GM23248 (cell line): ENCODE measurements around the gene UFSP1. TPM values are rescaled to one million over a fixed set of nuclear protein-coding genes. Genes with fewer than 3 reads are reported as not detected.

Experiments used
- DNase-seq: peaks from one replicate; pipeline ENCODE4 v3.0.0-alpha.2; 2015
- H2AFZ ChIP-seq: fragments of 200-600 bp; sonication (generic); 2 replicates; pipeline ENCODE4 v1.6.1; 2016; ENCODE audit warnings: antibody characterized with exemption
- H3F3A ChIP-seq: fragments of 200-600 bp; sonication (generic); 2 replicates; pipeline ENCODE4 v1.6.1; 2016; ENCODE audit warnings: mild to moderate bottlenecking, antibody characterized with exemption, mixed run types; ENCODE audit not compliant: insufficient read depth
- H3K27ac ChIP-seq: fragments of 200-600 bp; sonication (generic); 2 replicates; pipeline ENCODE4 v1.5.1; 2016; ENCODE audit warnings: mild to moderate bottlenecking
- H3K27me3 ChIP-seq: fragments of 200-600 bp; sonication (generic); replicated peaks from 2 replicates; pipeline ENCODE4 v1.6.1; 2016; ENCODE audit warnings: mild to moderate bottlenecking; ENCODE audit not compliant: insufficient read depth
- H3K36me3 ChIP-seq: fragments of 200-600 bp; sonication (generic); 2 replicates; pipeline ENCODE4 v1.6.1; 2016; ENCODE audit warnings: low read depth, mild to moderate bottlenecking
- H3K4me1 ChIP-seq: fragments of 200-600 bp; sonication (generic); 2 replicates; pipeline ENCODE4 v1.6.1; 2016; ENCODE audit warnings: mild to moderate bottlenecking; ENCODE audit not compliant: insufficient read depth
- H3K4me2 ChIP-seq: fragments of 200-600 bp; sonication (generic); one replicate; pipeline ENCODE4 v1.6.1; 2016; ENCODE audit warnings: mild to moderate bottlenecking; ENCODE audit not compliant: unreplicated experiment
- H3K4me3 ChIP-seq: fragments of 200-600 bp; sonication (generic); 2 replicates; pipeline ENCODE4 v1.5.1; 2016; ENCODE audit warnings: mild to moderate bottlenecking
- H3K79me2 ChIP-seq: fragments of 200-600 bp; sonication (generic); 2 replicates; pipeline ENCODE4 v1.6.1; 2016; ENCODE audit warnings: mild to moderate bottlenecking; ENCODE audit not compliant: insufficient read depth
- H3K9ac ChIP-seq: fragments of 200-600 bp; sonication (generic); 2 replicates; pipeline ENCODE4 v1.6.1; 2016; ENCODE audit warnings: mild to moderate bottlenecking
- H3K9me2 ChIP-seq: fragments of 200-600 bp; sonication (generic); 2 replicates; pipeline ENCODE4 v1.6.1; 2016; ENCODE audit warnings: mixed run types, mild to moderate bottlenecking, moderate library complexity; ENCODE audit not compliant: insufficient read depth
- H3K9me3 ChIP-seq: fragments of 200-600 bp; sonication (generic); one replicate; pipeline ENCODE4 v1.6.1; 2017; ENCODE audit warnings: low read depth
- H4K20me1 ChIP-seq: fragments of 200-600 bp; sonication (generic); 2 replicates; pipeline ENCODE4 v1.6.0; 2016; ENCODE audit not compliant: insufficient read depth
- EZH2 ChIP-seq: fragments of 200-600 bp; sonication (generic); IDR thresholded peaks from 2 replicates; pipeline ENCODE4 v1.6.1; 2018; ENCODE audit warnings: antibody characterized with exemption, mild to moderate bottlenecking; ENCODE audit not compliant: insufficient read depth, poor library complexity, severe bottlenecking
- EZH2phosphoT487 ChIP-seq: fragments of 200-600 bp; sonication (generic); IDR thresholded peaks from 2 replicates; pipeline ENCODE4 v1.6.1; 2018; ENCODE audit warnings: antibody characterized with exemption, moderate library complexity, mild to moderate bottlenecking, low read depth; ENCODE audit not compliant: insufficient read depth
- WGBS, 2 experiments: methylation state at CpG; one replicate each; pipeline ENCODE4 v1.1.6; 2015 to 2017; ENCODE audit warnings: low lambda C conversion rate in 2 of 2, low coverage in 1 of 2; ENCODE audit errors: missing lambda C conversion rate in 2 of 2; 5-methylcytosine and 5-hydroxymethylcytosine counted together
- in situ Hi-C: fragments of 300-500 bp; cut with MboI; formaldehyde crosslinking; loops from 2 replicates; pipeline ENCODE4 v1.15.0; 2020
- microRNA-seq: library from miRNA; unstranded; fragments of <30 nt; microRNA quantifications from one replicate; pipeline ENCODE4, GENCODE V29; 2016; ENCODE audit warnings: borderline number of aligned reads
- polyA plus RNA-seq: library from polyadenylated mRNA; unstranded; fragments of >200 nt; fragmentation: Nextera tagmentation; extraction: Ambion mirVana; gene quantifications from 2 replicates; pipeline ENCODE4 v1.2.1, GENCODE V29; 2016
- small RNA-seq: library from RNA; depleted of rRNA; stranded (forward); fragments of <200 nt; gene quantifications from one replicate; pipeline ENCODE3, GENCODE V24; 2014; ENCODE audit warnings: low read depth, low replicate concordance
- total RNA-seq: library from RNA; depleted of rRNA; stranded (reverse); fragments of >200 nt; shearing (Covaris generic); gene quantifications from 2 replicates; pipeline ENCODE4 v1.2.3, GENCODE V29; 2014; rRNA removed

UFSP1 gene
- total and polyA plus RNA-seq, 2 experiments from 2014 or later: 5.1 to 9.9 TPM

- in situ Hi-C loops: no loop called here
- Histone ChIP-seq H3K36me3 (no peaks in the 10 kb centered on the region), H3K4me3 (no peak overlapping the region), H4K20me1 (no peaks in the 10 kb centered on the region), H2AFZ (no peak overlapping the region), H3F3A (no peaks in the 10 kb centered on the region), H3K27me3 (no peaks in the 10 kb centered on the region), H3K79me2 (no peaks in the 10 kb centered on the region), H3K9me2 (no peaks in the 10 kb centered on the region), H3K9me3 (no peaks in the 10 kb centered on the region), H3K4me2 (no peak overlapping the region), H3K27ac (no peak overlapping the region), H3K4me1 (no peaks in the 10 kb centered on the region), H3K9ac (no peak overlapping the region)
- no peak for DNase-seq
- WGBS, 2 experiments: 94 to 97% methylated on average over 18 of the region's 18 CpGs
- no peak for TF ChIP-seq EZH2phosphoT487
- no peak for TF ChIP-seq EZH2
These were observed 50.2 kb downstream of the UFSP1 start for GRCh38 chr7:100839361-100839760.

Small RNA genes lying within 50 kb of the gene (microRNA-seq; reads per million reads assigned to microRNA genes)
- gene MIR6875: 1.5 reads per million

Small RNA genes lying within 50 kb of the gene (small RNA-seq; reads per million reads assigned to genes)
- not detected for gene RN7SL549P
- not detected for gene RPS29P15

Other genes starting within 250 kb of the UFSP1 start
- 0.11 and 0.51 TPM in 2 replicates for gene TFR2, start 248.2 kb downstream of the UFSP1 start, total RNA-seq
- 0.28 and 0.79 TPM in 2 replicates for gene TFR2, start 248.2 kb downstream of the UFSP1 start, polyA plus RNA-seq
- not detected in 2 replicates for gene ACTL6B, start 233.3 kb downstream of the UFSP1 start, total RNA-seq
- gene ACTL6B, start 233.3 kb downstream of the UFSP1 start, polyA plus RNA-seq: not detected in 2 replicates
- gene GNB2, start 216.0 kb downstream of the UFSP1 start, total RNA-seq: 65.6 and 89.8 TPM in 2 replicates
- 130 and 132 TPM in 2 replicates for gene GNB2, start 216.0 kb downstream of the UFSP1 start, polyA plus RNA-seq
- gene GIGYF1, start 195.5 kb downstream of the UFSP1 start, total RNA-seq: 15.6 and 19.5 TPM in 2 replicates
- gene GIGYF1, start 195.5 kb downstream of the UFSP1 start, polyA plus RNA-seq: 6.4 and 7.4 TPM in 2 replicates
- 31.3 and 35.2 TPM in 2 replicates for gene POP7, start 183.6 kb downstream of the UFSP1 start, total RNA-seq
- gene POP7, start 183.6 kb downstream of the UFSP1 start, polyA plus RNA-seq: 63.4 and 67.9 TPM in 2 replicates
- gene EPO, start 169.2 kb downstream of the UFSP1 start, total RNA-seq: not detected in 2 replicates
- gene EPO, start 169.2 kb downstream of the UFSP1 start, polyA plus RNA-seq: not detected in 2 replicates
- gene ZAN, start 156.1 kb downstream of the UFSP1 start, total RNA-seq: not detected in 2 replicates
- gene ZAN, start 156.1 kb downstream of the UFSP1 start, polyA plus RNA-seq: not detected in 2 replicates
- gene EPHB4, start 62.2 kb downstream of the UFSP1 start, total RNA-seq: 26.9 and 32.9 TPM in 2 replicates
- gene EPHB4, start 62.2 kb downstream of the UFSP1 start, polyA plus RNA-seq: 6.7 and 8.2 TPM in 2 replicates
- 16.8 and 21.2 TPM in 2 replicates for gene SLC12A9, start 37.0 kb downstream of the UFSP1 start, total RNA-seq
- 6.1 and 7.9 TPM in 2 replicates for gene SLC12A9, start 37.0 kb downstream of the UFSP1 start, polyA plus RNA-seq
- gene TRIP6, start 22.3 kb downstream of the UFSP1 start, total RNA-seq: 113 and 121 TPM in 2 replicates
- 68.6 and 71.3 TPM in 2 replicates for gene TRIP6, start 22.3 kb downstream of the UFSP1 start, polyA plus RNA-seq
- 57.1 and 58.9 TPM in 2 replicates for gene SRRT, start 14.6 kb downstream of the UFSP1 start, total RNA-seq
- 74.8 and 74.9 TPM in 2 replicates for gene SRRT, start 14.6 kb downstream of the UFSP1 start, polyA plus RNA-seq
- not detected in 2 replicates for gene ACHE, start 6.2 kb upstream of the UFSP1 start, total RNA-seq
- gene ACHE, start 6.2 kb upstream of the UFSP1 start, polyA plus RNA-seq: 0.14 TPM in 1 of 2 replicates, not detected in the other
- not detected in 2 replicates for gene MUC3A, start 59.8 kb upstream of the UFSP1 start, total RNA-seq
- not detected in 2 replicates for gene MUC3A, start 59.8 kb upstream of the UFSP1 start, polyA plus RNA-seq
- gene MUC12, start 79.8 kb upstream of the UFSP1 start, total RNA-seq: 0.54 and 1.5 TPM in 2 replicates
- 1.0 and 1.3 TPM in 2 replicates for gene MUC12, start 79.8 kb upstream of the UFSP1 start, polyA plus RNA-seq
- gene MUC17, start 130.4 kb upstream of the UFSP1 start, total RNA-seq: not detected in 2 replicates
- not detected in 2 replicates for gene MUC17, start 130.4 kb upstream of the UFSP1 start, polyA plus RNA-seq
- 10.3 and 11.0 TPM in 2 replicates for gene TRIM56, start 195.8 kb upstream of the UFSP1 start, total RNA-seq
- gene TRIM56, start 195.8 kb upstream of the UFSP1 start, polyA plus RNA-seq: 8.8 and 9.2 TPM in 2 replicates
- 1,900 and 2,000 TPM in 2 replicates for gene SERPINE1, start 237.4 kb upstream of the UFSP1 start, total RNA-seq
- gene SERPINE1, start 237.4 kb upstream of the UFSP1 start, polyA plus RNA-seq: 1,537 and 1,563 TPM in 2 replicates